Stimulated activated CD8-positive, alpha-beta memory T cell treated with anti-CD3 and anti-CD28 coated beads, Interleukin-15, amount 100 ng/mL, for 1 hour (primary cell): Measurements from ENCODE around the gene OR10Z1.

Experiments
- DNase-seq: peaks from one replicate; pipeline ENCODE4 v3.0.0-alpha.2; 2020; ENCODE audit warnings: low read depth

The OR10Z1 gene

GRCh38 chr1:158604968-158605367 lies at the start of gene OR10Z1:
Gene OR10Z1 (plus strand): TSS chr1:158605268. CDS start chr1:158606439, 1,171 bp downstream.
- no peak for DNase-seq

GRCh38 chr1:158559696-158560095 lies 45.4 kb upstream of the OR10Z1 start:
- DNase-seq: no peak

GRCh38 chr1:158563853-158564252 lies 41.2 kb upstream of the OR10Z1 start:
- DNase-seq: no peak

- DNase-seq: no peak
Observed at GRCh38 chr1:158564608-158565007, 40.5 kb upstream of the OR10Z1 start.

- no peak for DNase-seq
Observed at GRCh38 chr1:158570480-158570879, 34.6 kb upstream of the OR10Z1 start, which contains the start of gene OR6P1. Gene OR6P1 (minus strand): TSS chr1:158570580. CDS start chr1:158563604, 6,976 bp downstream.

- no peak for DNase-seq
Observed at GRCh38 chr1:158572226-158572625, 32.8 kb upstream of the OR10Z1 start.

GRCh38 chr1:158577561-158577960 lies 27.5 kb upstream of the OR10Z1 start:
- DNase-seq: no peak

GRCh38 chr1:158579733-158580132 lies 25.3 kb upstream of the OR10Z1 start, which contains the start of gene OR10X1:
Gene OR10X1 (minus strand): TSS chr1:158579899. CDS start chr1:158579899, 0 bp downstream.
- DNase-seq: no peak

- no peak for DNase-seq
Observed at GRCh38 chr1:158583962-158584361, 21.1 kb upstream of the OR10Z1 start.

GRCh38 chr1:158586942-158587341 lies 18.1 kb upstream of the OR10Z1 start:
- DNase-seq: no peak

GRCh38 chr1:158600735-158601134 lies 4.3 kb upstream of the OR10Z1 start:
- DNase-seq: no peak

- no peak for DNase-seq
Observed at GRCh38 chr1:158607296-158607695, 2.2 kb downstream of the OR10Z1 start.

- no peak for DNase-seq
Observed at GRCh38 chr1:158611916-158612315, 6.8 kb downstream of the OR10Z1 start.

GRCh38 chr1:158613764-158614163 lies 8.7 kb downstream of the OR10Z1 start:
- DNase-seq: no peak

- DNase-seq: no peak
Observed at GRCh38 chr1:158638146-158638545, 33.1 kb downstream of the OR10Z1 start.

GRCh38 chr1:158638904-158639303 lies 33.8 kb downstream of the OR10Z1 start:
- no peak for DNase-seq

GRCh38 chr1:158644449-158644848 lies 39.4 kb downstream of the OR10Z1 start:
- no peak for DNase-seq

- DNase-seq: no peak
Observed at GRCh38 chr1:158646465-158646864, 41.4 kb downstream of the OR10Z1 start.

- DNase-seq: no peak
Observed at GRCh38 chr1:158649052-158649451, 44.0 kb downstream of the OR10Z1 start.

GRCh38 chr1:158652721-158653334 lies 47.8 kb downstream of the OR10Z1 start:
- no peak for DNase-seq

- DNase-seq: no peak
Observed at GRCh38 chr1:158654086-158654485, 49.0 kb downstream of the OR10Z1 start.

GRCh38 chr1:158654571-158654970 lies 49.5 kb downstream of the OR10Z1 start:
- no peak for DNase-seq
